T follicular helper cell (primary cell): ENCODE results near the gene SRL.
"Not testable (repeated sequence)": the region's sequence is repeated elsewhere in the genome, so short reads cannot be mapped to it uniquely, and the experiment has no call there.

Experiments
- DNase-seq: peaks from one replicate; pipeline ENCODE4 v3.0.0-alpha.2; 2020; ENCODE audit warnings: low read depth

Gene SRL

DNA sequence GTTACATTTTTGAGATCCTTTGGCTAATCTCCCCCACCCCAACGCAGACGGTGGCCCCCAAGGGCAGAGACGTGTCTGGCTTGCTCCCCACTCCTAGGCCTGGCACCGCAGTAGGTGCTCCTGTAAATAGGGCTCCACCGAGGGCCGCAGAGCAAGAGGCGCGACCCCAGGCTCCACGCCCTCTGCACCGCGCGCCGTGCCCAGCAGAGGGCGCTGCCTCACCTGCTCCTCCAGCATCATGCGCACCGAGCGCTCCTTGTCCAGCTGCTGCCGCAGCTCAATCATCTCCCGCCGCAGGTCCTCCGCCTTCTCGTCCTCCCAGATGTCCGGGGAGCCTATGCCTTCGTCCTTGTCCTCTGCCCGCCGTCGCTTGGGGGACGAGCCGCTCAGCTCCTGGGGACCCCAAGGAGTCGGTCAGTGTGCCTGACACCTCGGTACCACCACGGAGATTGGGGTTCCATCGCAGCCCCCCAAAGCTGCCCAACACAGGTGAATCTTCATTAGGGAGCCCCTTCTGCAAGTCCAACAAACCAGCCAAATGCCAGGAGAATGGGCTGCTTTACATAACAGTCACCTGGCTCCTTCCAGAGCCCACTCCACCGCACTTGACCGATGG, 19.8 kb upstream of the SRL start:
- no peak for DNase-seq

DNA sequence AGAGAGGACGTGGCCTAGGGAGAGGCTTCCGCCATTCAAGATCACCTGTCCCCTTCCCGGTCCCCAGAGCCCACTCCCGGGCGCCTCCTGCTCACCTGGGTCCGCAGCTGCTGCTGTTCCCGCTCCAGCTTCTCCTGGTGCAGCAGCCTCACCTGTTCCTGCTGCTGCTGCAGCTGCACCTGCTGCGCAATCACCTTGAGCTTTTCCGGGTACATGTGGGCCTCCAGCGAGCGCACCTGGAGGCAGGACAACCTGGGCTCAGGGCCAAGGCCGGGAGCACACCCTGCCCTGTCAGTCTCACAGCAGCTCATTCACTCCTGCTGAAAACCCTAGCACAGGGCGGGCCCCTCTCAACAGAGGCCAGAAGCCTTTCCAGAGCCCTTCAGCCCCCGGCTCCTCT, 18.5 kb upstream of the SRL start:
- no peak for DNase-seq

DNA sequence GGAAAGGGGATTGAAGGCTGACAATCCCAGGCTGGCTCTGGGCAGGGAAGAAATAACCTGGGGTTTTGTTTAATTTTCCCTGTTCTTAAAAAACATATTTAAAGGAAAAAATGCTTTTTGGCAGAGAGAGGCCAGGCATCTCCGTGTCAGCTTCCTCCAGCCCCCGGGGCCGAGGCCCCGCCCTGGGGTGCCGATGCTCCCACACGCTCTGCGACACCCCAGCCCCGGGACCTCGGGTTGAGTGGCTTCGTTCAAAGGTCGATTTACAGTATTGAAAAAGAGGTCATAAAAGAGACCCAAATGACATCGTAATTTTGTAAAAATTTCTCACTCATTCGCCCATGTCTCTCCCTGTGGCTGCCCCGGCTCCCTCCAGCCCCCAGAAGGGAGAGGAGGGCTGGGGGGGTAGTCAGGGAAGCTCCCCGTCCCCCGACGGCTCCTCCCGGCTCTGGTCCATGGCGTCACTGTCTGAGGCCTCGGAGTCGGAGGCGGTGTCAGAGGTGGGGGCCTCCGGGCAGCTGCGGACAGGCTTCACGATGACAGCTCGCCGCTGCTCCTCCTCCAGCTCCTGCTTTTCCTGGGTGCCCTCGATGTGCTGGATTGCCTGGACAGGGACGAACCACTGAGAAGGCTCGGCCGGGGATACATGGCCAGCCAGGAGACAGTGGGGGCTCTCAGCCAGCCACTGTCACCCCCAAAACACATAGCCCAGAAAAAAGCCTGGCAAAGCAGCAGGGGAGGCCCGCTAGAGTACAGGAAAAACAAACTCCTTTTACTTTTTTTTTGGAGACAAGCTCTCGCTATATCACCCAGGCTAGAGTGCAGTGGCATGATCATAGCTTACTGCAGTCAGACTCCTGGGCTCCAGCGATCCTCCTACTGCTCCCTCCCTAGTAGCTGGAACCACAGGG, 16.0 kb upstream of the SRL start:
- DNase-seq: no peak

DNA sequence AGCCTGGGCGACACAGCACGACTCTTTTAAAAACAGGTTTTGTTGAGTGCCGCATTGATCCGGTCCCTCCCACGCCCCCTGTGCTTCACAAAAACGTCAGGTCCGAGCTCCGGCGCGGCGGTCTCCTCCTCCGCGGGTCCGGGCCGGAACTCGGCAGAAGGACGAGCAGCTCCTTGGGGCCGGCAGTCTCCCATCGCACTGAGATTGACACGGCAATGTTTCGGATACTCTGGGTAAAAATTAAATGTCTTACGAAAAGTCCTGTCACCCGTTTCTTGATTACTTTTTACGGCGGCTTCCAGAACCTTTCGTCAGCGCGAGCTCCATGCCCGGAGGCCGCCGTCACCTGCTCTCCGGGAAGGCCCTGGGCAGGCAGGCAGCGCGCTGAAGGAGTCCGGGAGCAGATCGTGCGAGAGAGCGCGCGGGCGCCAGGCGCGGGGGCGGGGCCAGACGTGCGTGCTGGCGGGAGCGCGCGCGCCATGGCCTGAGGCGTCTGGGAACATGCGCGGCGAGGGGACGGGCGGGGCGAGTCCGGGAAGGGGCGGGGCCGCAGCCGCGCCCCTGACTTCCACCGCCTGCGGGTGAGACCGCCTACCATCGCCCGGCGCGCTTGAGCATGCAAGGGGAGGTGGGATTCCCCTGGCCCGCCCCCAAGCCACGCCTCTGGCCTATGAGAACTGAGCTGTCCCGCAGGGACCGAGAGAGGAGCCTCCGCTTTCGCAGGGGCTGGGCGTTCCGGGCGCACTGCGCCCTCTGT, 11.7 kb upstream of the SRL start:
- peak; percentile 99 for DNase-seq

DNA sequence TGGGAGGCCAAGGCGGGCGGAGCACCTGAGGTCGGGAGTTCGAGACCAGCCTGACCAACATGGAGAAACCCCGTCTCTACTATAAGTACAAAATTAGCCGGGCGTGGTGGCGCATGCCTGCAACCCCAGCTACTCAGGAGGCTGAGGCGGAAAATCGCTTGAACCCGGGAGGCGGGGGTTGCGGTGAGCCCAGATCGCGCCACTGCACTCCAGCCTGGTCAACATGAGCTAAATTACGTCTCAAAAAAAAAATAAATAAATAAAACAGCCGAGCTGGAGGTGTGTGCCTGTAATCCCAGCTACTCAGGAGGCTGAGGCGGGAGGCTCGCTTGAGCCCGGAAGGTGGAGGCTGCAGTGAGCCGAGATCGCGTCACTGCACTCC, 11.1 kb upstream of the SRL start:
- DNase-seq: not testable (repeated sequence)

DNA sequence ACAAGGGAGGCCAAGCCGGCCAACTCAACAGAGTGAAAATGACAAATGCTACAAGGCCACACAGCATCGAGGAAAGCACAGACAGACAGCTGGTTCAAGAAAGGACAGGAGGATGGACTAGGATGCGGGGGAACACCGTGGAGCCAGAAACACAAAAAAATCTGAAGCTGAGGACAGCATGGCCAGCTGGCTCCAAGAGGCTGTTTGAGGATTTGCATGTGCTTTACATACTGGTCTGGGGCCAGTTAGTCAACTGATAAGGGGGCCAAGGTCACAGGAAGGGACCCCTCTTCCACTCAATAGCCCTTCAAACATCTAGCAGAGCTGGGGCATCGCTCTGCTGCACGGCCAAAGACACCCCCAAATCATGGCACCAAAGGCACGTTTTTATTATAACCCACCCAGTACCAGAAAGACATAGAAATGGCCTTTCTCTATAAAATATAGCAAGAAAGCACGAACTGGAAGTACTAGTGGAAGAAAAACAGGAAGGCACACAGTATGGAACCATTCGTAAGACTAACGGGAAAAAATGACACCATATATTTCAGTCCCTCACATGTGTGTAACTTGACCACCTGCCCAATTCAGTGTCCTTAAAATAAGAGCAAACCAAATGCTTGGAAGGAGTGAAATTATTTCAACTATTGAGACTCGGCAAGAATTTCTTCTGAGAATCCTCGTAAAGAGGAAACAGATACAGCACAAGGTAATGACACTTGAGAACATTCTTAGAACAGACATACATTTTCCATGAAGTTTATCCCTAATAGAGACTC, 7.8 kb upstream of the SRL start:
- DNase-seq: no peak

DNA sequence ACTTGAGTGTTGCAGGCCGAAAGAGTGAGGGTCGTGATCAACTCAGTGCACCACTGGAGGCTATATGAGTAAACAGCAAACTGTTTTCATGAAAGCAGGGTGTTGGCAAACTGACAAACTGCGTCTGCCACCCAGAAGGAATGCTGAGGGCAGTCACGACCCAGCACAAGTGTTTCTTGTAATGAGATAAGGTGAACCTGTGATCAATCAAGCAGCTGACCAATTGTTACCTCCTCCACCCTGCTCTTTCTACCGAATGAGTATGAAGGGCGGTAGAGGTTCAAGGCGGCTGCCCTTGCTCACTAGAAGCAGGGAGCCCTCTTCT, 5.5 kb upstream of the SRL start:
- no peak for DNase-seq

DNA sequence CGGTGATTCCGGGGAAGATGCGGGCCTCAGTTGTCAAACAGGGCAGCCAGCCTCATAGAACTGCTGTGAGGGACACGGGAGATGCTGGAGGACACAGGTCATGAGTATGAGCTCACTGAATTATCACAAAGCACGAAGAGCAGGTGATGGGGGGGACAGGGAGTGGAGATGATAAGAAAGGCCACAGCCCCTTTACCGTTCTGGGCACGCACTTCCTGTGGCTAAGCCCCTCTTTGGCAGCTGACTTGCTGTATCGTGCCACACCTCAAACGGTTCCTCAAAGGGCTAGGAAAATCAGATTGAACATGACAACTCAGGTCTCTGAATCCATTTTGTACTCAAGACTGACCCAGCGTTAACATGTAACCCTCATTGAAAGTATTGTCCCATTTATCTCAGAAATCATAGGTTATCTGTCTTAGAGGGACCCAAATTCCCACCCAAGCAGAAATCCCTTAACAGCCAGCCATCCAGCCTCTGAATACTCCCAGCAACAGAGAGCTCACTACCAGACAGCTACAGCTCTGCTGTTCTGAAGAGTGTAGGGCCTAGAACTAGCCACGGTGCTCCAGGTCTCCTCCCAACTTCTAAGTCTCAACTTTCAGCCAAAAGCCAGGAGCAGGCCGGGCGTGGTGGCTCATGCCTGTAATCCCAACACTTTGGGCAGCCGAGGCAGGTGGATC, 5.0 kb upstream of the SRL start:
- DNase-seq: no peak

DNA sequence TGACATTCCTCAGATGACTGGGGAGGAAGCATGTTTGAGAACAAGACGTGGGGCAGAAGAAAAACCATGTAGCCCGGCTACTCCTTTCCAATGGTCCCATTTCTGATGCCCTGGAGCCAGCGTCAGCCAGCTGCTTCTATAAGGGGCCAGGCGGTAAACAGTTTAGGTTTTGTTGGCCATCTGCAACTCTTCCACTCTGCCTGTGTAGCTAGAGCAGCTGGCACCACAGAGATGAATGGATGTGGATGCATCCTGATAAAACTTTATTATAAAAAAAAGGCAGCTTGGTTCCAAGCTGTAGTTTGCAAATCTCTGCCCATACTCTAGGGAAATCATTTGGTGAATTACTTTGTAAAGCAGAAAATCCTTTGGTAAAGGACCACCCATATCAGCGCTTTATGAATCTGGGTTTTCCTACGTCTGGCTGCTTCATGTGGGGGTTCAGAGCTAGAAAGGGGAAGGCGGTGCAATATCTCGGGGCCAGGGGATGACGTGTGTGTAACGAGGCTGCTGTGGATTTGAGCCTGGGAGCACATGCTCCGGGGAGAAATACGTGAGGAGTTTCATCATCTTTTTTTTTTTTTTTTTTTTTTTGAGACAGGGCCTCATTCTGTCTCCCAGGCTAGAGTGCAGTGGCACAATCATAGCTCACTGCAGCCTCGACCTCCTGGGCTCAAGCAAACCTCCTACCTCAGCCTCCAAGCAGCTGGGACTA, 3.4 kb upstream of the SRL start:
- no peak for DNase-seq

DNA sequence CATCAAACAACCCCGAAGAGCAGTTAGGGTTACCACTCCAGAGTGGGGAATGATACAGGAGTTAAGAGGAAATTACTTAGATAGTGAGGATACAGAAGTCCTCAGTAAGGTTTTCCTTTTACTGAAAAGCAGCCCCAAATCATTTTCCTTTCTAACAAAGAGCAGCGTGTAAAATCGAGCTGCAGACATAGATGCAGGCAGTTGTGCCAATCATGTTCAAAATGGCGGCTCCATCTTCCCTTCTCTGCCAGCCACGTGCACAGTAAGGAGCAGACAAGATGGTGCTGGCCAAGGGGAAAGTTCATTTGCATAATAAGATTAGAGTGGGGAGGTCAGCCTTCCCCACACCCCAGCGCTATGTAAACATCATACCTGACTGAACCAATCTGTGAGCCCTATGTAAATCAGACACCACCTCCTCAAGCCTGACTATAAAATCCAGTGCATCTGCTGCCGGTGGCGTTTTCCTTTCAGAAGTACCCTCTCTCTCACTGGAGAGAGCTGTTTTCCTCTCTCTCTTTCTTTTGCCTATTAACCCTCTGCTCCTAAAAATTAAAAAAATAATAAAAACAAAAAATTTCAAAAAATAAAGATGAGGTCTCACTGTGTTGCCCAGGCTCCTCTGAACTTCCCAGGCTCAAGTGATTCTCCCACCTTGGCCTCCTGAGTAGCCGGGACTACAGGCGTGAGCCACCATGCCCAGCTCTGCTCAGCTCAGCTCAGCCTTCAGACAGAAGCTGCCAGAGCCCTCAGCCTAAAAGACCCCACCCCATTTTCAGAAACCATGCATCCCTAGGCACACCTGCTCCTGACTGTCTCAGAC, 2.6 kb upstream of the SRL start:
- no peak for DNase-seq

DNA sequence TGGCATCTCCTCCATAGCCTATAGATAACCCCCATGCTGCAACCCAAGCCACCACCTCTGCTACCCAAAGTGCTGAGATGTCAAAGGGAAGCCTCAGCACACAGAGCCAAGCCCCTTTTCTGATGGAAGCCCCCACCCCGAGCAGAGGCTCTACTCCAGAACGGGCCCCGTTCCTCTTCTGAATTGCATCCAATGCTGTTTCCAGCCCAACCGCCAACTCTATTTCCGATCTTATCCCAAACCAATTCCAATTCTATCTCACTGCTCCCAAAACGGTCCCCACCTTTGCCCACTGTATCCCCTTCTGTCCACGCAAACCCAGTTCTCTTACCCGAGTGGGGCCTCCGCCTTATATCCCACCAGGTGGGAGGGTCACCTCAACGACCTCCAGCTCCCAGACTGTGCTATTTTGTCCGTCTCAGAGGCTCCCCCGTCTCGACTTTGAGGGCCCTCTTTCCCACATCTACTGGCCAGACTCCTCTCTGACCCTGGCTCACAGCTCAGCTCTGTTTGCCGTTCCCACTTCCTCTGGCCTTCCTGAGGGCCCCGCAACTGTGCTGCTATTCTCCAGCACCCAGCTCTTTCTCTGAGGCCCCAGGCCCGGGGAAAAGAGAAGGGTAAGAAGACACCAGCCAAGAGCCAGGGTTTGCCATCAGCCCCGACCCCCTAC, 487 bp downstream of the SRL start:
- DNase-seq: no peak

DNA sequence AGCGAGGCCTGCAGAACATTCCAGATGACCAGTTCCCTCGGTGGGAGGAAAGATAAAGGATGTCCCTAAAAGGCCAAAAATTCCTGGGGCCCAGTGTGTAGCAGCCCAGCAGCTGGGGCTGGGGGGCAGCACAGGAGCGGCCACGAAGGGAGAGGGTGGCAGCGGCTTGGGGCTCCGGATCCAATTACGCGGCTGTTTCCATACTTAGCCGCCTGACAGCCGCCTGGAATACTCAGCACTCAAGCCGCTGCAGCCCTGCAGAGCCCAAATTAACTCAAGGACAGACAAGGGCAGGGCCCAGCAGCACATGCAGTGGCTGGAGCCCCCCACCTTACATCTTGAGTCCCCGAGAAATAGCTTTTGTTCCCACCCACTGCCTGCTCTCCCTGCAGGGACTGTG, 1.3 kb downstream of the SRL start:
- no peak for DNase-seq

DNA sequence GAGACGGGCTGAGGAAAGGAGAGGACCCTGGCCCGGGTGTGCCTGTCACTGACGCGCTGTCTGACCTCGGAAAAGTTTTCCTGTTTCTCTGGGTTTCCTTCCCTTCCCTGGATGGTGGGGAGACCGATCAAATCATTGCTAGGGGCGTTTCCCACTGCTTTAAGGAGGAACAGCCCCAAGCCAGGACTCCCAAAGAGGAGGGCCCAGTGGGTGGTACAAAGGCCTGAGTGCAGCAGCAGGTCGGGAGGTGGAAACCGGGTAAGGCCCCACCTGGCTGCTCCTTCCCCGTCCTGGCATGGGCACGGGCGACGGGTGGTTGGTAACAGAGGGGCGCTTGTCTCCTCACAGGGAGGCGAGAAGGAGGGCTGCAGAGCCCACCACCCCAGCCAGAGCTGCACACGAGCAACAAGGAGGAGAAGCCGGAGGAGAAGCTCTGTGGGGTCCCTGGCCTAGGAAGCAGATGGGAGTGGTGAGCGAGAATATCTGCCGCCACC, 2.2 kb downstream of the SRL start:
- no peak for DNase-seq

DNA sequence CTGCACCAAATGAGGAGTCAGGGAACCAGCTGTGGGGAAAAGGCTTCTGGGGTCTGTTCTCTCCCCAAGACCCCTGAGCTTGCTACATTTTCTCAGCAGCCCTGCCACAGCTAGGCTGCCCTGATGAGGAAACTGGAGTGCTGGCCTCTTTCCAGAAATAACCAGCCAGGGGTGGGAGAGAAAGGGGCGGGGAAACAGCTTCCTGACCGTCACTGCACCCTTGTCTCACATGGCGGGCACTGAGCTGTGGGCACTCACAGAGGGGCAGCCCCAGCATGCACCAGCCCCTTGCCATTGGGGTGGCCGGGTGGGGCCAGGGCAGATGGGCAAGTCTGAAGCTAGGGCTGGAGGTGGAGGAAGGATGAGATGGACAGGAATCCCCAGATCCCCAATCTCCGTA, 2.9 kb downstream of the SRL start:
- DNase-seq: no peak

DNA sequence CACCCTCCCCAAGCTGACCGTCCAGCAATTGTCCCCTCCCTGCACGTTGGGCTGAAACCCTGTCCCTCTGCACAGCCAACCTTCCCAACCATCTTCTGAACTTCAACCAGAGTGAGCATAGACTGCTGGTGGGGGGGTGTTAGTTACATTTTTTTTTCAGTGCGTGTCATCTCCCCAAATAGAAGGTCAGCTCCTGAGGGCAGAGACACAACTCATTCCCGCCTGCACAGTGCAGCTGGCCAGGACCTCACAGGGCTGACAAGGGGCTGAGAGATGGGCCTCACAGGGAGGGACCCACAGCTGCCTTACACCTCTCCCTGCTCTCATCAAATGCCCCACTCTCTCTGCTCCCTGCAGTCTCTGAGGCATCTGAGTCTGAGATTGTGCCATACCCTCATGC, 8.4 kb downstream of the SRL start:
- DNase-seq: no peak

DNA sequence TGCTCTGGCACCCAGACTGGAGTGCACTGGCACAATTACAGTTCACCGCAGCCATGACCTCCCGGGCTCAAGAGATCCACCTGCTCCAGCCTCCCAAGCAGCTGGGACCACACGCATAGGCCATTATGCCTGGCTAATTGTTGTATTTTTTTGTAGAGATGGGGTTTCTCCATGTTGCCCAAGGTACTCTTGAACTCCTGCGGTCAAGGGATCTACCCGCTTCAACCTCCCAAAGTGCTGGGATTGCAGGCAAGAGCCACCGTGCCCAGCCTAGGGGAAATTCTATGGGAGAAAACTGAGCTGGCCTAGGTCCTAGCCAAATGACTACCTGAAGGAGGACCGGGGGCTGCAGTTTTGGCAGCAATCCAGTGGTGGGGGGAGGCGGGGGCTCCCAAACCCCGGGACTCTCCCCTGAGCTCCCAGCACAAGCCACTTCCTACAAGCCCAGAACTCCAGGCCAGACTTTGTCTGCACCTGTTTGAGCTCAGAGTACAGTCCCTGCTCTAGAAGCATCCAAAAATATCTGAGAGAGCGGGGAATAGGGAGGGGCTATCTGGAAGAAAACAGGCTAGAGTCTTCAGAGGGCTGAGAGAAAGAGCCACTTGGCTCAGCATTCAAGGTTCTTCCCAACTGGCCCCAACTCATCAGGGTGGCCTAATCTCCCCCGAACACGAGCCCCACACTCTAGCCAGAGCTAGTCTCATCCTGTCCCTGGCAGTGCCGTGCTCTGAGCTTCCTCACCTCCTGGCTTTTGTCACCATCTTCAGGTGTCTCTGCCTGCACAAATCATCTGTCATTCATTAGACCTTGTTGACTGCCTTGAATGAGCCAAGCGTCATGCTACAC, 9.1 kb downstream of the SRL start:
- DNase-seq: no peak

DNA sequence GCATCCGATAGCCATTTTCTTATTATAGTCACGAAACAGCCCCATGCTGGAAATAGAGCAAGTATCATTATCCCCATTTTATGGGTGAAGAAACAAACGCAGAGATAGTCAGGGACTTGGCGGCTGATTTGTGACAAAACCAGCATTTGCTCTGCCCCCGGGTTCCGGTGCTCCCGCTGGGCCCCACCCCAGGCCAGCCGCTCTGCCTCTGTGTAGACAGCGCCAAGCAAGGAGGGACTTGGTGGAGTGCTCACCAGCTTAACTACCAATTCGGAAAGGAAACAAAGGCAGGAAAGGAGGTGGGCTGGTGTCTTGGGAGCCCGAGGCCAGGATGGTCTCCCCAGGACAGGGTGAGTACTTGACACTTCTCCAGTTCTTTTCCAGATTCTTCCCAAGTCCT, 10.0 kb downstream of the SRL start:
- no peak for DNase-seq

DNA sequence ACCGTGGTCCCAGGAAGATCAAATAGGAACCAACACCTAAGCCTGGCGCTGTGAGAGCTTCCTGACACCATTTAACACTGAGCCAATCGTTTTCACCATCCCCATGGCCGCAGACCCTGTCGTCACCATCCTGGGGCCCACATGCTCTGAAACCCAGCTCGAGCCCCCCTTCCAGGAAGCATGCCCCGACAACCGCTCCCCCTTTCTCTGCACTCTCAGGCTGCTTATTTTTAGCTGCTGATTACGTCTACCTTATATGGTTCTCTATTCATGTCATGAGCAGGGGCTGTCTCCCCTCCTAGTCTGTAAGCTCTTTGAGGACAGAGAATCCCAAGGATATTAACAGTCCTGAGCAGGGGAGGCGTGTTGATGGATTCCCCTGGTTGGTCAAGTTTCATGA, 10.5 kb downstream of the SRL start:
- DNase-seq: no peak

DNA sequence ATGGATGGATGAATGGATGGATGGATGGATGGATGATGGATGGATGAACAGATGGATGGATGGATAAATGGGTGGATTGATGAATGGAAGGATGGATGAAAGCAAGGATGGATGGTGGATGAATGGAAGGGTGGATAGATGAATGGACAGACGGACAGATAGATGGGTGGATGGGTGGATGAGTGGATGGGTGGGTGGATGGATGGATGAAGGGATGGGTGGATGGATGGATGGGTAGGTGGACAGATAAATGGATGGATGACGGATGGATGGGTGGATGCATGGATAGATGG, 14.9 kb downstream of the SRL start:
- DNase-seq: no peak
